C4-2B (cell line): ENCODE data around the gene CSNK2A3.

Experiments
- H3K27ac ChIP-seq: fragments of 450-650 bp; 2 replicates; pipeline ENCODE4 v1.5.1; 2017
- ZFX ChIP-seq: fragments of 450-650 bp; IDR thresholded peaks from 2 replicates; pipeline ENCODE4 v1.6.1; 2017
- TF ChIP-seq, protein P1 (sequence below): fragments of 450-650 bp; conservative IDR thresholded peaks from 2 replicates; pipeline ENCODE4 v1.5.1; 2017; ENCODE audit warnings: mild to moderate bottlenecking

Gene CSNK2A3

DNA sequence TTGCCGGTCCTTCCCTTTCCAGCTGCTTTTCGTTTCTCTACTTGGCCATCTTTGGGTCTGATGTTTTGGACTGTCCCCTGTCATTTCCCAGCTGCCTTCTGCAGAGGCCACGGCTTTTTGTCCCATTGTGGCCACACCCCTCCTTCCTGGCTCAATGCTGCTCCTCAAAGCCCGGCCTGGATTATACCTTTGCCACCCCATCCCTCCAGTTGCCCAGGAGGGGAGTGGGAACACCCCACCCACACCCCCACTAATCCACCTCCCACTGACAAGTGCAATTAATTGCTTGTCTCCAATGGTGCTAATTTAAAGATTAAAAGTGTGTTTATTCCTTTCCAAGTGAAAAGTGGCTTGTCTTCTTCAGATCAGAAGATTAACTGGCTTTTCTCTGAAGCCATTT lies 34.2 kb upstream of the CSNK2A3 start:
- TF ChIP-seq, protein P1, sequence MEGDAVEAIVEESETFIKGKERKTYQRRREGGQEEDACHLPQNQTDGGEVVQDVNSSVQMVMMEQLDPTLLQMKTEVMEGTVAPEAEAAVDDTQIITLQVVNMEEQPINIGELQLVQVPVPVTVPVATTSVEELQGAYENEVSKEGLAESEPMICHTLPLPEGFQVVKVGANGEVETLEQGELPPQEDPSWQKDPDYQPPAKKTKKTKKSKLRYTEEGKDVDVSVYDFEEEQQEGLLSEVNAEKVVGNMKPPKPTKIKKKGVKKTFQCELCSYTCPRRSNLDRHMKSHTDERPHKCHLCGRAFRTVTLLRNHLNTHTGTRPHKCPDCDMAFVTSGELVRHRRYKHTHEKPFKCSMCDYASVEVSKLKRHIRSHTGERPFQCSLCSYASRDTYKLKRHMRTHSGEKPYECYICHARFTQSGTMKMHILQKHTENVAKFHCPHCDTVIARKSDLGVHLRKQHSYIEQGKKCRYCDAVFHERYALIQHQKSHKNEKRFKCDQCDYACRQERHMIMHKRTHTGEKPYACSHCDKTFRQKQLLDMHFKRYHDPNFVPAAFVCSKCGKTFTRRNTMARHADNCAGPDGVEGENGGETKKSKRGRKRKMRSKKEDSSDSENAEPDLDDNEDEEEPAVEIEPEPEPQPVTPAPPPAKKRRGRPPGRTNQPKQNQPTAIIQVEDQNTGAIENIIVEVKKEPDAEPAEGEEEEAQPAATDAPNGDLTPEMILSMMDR = no peak
- no peak for TF ChIP-seq ZFX
- H3K27ac ChIP-seq = no peak overlapping the region

DNA sequence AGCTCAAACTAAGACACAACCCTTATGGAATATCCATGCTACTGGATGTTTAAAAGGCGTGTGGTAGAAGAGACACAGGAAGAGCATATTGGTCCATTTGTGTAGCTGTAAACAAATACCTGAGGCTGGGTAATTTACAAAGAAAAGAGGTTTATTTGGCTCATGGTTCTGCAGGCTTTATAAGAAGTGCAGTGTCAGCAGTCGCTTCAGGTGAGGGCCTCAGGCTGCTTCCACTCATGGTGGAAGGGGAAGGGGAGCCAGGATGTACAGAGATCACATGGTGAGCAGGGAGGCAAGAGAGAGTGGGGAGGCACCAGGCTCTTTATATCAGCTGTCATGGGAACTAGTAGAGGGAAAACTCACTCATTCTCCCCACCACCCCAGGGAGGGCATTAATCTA lies 31.8 kb upstream of the CSNK2A3 start:
- TF ChIP-seq, protein P1 = no peak
- TF ChIP-seq ZFX = no peak

DNA sequence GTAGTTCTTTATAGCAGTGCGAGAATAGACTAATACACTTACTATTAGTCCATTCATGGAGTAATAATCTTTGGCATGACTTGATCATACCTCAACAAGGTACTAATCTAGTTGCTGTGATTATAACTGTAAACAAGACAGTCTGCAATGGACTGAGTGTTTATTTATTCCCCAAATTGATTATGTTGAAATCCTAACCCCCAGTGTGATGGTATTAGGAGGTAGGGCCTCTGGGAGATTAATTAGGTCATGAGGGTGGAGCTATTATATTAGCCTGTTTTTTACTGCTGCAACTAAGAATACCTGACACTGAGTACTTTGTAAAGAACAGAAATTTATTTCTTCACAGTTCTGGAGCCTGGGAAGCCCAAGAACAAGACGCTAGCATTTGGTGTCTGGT lies 30.9 kb upstream of the CSNK2A3 start:
- no peak for TF ChIP-seq ZFX
- TF ChIP-seq, protein P1 = no peak
- H3K27ac ChIP-seq = no peak overlapping the region

More for the DNA sequence above, 31.8 kb upstream of the CSNK2A3 start:
- no peak overlapping the region for H3K27ac ChIP-seq

DNA sequence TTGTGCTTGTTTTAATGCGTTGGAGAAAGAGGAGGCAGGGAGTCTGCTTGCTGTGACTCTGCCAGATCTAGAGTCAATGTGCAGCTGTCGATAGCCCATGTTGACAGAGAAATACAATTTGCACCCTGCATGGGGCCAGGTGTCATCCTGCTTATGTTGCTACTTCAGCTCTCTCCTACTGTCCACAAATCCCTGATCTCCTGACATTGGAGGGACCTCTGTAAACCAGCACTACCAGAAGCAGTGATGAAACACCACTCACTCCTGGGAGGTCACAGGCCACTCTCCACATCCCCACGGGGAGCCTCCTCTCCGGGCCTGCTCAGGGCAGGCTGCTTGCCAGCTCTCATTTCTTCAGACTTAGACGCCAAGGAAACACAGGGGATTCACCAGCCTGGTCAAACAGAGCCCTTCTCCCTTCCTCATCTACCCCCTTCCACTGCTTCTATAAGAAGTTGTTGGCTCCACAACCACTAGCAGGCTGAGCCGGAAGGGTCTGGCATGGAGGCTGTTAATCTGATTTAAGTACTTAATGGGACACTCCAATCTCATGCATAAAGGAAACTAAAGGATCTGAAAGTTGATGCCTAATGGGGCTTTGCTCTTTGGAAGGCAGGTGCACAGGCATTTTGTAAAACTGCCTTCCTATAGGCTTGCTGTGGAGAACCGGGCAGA lies 29.9 kb upstream of the CSNK2A3 start:
- TF ChIP-seq ZFX = no peak
- TF ChIP-seq, protein P1 = no peak

DNA sequence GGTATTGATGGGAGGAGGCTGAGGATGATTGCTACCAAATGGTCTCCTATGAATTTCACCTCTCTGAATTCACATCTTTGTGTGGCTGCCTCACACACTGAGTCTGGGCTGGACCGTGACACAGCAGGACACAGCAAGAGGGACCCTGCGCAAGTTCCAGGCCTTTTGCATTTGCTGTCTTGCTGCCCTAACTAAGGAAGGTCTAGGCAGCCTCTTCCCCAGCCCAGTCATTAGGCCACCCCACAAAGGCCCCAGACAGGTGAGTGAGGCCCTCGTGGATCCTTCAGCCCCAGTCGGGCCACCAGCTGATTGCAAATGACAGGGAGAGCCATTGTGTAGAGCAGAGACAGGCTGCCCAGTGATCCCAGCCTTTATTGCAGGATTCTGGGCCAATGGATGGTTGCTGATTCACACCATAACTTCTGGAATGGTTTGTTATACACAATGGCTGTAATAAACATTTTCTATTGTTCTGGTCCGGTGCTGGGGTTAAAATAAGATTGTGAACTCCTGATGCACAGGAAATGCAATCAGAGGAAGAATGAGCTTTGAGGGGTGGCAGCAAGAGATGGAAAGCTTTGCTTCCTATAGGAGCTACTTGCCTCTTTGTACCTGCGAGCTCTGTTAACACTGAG lies 28.5 kb upstream of the CSNK2A3 start:
- TF ChIP-seq, protein P1 = no peak
- TF ChIP-seq ZFX = no peak
- peak overlapping the region; percentile 21 for H3K27ac ChIP-seq

More for the DNA sequence above, 29.9 kb upstream of the CSNK2A3 start:
- H3K27ac ChIP-seq = peak overlapping the region; percentile 61

DNA sequence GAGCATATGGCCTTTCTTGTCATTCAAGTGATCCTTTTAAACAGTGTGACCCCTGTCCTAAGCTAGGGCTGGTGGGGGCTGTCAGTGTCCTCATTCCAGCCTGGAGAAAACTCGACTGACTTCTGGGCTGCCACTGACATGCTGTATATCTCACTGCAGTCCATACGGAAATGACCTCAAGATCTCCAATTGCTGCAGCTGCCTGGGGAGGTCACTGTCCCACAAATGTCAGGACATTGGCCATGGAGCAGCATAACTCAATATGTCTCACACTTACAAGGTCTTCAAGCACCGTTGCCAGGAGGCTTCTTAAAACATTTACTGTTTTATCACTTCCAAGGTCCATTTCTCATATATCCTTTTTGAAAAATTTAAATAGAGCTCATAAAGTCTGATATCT lies 27.8 kb upstream of the CSNK2A3 start:
- H3K27ac ChIP-seq = no peak overlapping the region; the same call in 1 of the 2 replicates
- no peak for TF ChIP-seq ZFX
- TF ChIP-seq, protein P1 = no peak

DNA sequence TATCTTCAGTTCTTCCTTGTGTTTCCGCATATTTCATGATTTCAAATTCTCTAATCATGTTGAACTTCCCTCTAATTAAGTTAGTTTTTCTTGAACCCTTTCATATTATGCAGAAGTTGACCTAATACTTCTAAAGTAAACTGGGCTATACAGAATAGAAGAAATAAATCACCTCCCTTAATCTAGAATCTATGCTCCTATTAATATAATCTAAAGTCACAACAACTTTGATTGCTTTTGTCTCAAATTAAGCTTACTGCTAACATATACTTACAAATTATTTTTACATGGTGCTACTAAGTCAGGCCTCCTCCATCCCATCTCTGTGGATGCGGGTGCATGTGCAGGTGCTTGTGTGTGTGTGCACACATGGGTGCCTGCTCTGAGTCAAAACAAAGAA lies 27.3 kb upstream of the CSNK2A3 start:
- no peak for TF ChIP-seq ZFX
- TF ChIP-seq, protein P1 = no peak

More for the DNA sequence above, 27.3 kb upstream of the CSNK2A3 start:
- no peak overlapping the region for H3K27ac ChIP-seq
